Fibroblast of the aortic adventitia (primary cell): ENCODE data around the gene ADCY2. TPM values are rescaled to one million over a fixed set of nuclear protein-coding genes. Genes with fewer than 3 reads are reported as not detected.

ENCODE experiments used
- DNase-seq: peaks from one replicate; pipeline ENCODE4 v3.0.0-alpha.2; 2010; ENCODE audit warnings: low read depth
- H3K4me3 ChIP-seq: 2 replicates; pipeline ENCODE4 v1.5.1; 2011; ENCODE audit warnings: low read depth, mild to moderate bottlenecking, control low read depth, low read length, moderate library complexity
- CTCF ChIP-seq: IDR thresholded peaks from 2 replicates; pipeline ENCODE4 v1.5.1; 2011; ENCODE audit warnings: mild to moderate bottlenecking, low read length, control low read depth, inconsistent platforms; ENCODE audit not compliant: insufficient read depth
- total RNA-seq: library from RNA; depleted of rRNA; stranded (reverse); fragments of >200 nt; gene quantifications from 2 replicates; pipeline ENCODE4 v1.2.3, GENCODE V29; 2012; ENCODE audit warnings: low replicate concordance

ADCY2 gene
- total RNA-seq, 1 donor = 0.09 TPM

GRCh38 chr5:7533941-7534340 lies 138.0 kb downstream of the ADCY2 start:
- H3K4me3 ChIP-seq = no peak overlapping the region
- DNase-seq = no peak
- no peak for TF ChIP-seq CTCF

GRCh38 chr5:7534505-7534904 lies 138.6 kb downstream of the ADCY2 start:
- DNase-seq = no peak
- no peak overlapping the region for H3K4me3 ChIP-seq
- TF ChIP-seq CTCF = no peak

DNA sequence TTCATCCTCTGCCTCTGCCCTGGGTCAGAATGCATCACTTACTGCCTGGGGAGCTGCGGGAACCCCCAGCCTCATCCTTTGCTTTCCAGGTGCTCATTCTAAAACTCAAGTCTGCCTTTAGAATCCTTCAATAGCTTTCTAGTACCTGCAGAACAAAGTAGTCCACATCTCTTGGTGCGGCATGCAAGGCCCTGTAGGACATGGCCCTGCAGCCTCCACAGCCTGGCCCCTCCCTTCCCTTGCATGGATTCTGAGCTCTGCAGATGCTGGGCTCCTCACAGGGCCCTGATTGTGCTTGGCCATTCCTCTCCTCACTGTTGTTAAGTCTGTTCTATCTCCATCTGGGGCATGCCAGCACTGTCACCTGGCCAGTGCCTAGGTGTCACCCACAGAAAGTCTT lies 141.6 kb downstream of the ADCY2 start:
- H3K4me3 ChIP-seq = no peak overlapping the region
- DNase-seq = no peak
- TF ChIP-seq CTCF = no peak

DNA sequence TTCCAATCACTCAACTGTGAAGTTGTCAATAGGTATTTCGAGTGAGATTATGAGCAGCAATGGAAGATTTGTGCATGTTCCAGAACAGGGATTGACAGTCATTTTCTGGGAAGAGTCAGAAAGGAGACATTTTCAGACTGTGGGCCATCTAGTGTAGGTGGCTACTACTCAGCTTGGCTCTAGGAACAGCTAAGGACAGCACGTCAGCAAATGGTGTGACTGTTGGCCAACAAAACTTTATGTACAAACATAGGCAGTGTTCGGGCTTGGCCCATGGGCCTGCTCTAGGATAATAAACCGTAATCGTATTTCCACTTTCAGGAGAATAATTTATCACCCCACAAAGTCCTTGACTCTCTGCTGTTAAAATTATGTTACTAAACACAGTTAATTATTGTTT lies 143.6 kb downstream of the ADCY2 start:
- H3K4me3 ChIP-seq = no peak overlapping the region
- DNase-seq = no peak
- TF ChIP-seq CTCF = no peak

- DNase-seq = no peak
- no peak for TF ChIP-seq CTCF
- H3K4me3 ChIP-seq = no peak overlapping the region
These were observed 145.0 kb downstream of the ADCY2 start for GRCh38 chr5:7540736-7541485.

- H3K4me3 ChIP-seq = no peak overlapping the region
- no peak for TF ChIP-seq CTCF
- no peak for DNase-seq
These were observed 146.0 kb downstream of the ADCY2 start for GRCh38 chr5:7541898-7542297.

- H3K4me3 ChIP-seq = no peak overlapping the region
- DNase-seq = no peak
- TF ChIP-seq CTCF = no peak
These were observed 150.6 kb downstream of the ADCY2 start for GRCh38 chr5:7546555-7546954.
